ENCODE data around the gene ETV4. TPM values are rescaled to one million over a fixed set of nuclear protein-coding genes. Genes with fewer than 3 reads are reported as not detected.

ETV4 gene
- total and polyA plus RNA-seq, 2 of the 13 experiments (the other 11 are each of a cell fraction or from before 2014, with no cell fraction given): 128 to 330 TPM

DNA sequence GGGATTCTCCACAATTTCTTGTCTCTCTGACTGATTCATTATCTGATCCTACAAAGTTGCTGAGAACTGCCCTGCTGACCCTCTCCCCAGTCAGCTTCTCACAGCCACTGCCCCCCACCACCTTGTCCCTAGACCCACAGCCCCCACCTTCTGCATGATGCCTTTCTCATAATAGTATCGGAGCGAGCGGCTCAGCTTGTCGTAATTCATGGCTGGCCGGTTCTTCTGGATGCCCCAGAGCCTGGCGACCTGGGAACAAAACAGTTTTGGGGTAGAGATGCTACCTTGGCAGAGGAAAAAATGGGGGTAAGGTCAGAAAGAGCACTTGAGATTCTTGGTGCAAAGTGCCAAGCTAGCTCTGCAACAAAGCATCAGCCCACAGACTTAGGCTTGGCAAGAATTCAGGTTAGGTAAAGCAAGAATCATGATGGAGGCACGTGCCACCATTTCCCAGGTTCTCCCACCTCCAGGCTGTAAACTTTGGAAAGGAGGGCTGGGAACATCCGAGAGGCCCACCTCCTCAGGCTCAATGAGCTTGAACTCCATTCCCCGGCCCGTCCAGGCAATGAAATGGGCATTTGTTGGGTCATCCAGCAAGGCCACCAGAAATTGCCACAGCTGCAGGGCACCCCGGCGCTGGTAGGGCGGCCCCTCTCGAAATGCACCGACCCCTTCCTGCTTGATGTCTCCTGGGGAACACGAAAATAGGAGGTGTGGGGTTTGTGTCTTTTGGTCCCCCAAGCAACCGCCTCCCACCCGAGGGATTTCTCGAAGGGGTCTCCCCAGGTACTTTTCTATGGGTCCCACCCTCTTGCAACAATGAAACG lies 16.9 kb downstream of the ETV4 start (continued):
- TF ChIP-seq, protein P1, sequence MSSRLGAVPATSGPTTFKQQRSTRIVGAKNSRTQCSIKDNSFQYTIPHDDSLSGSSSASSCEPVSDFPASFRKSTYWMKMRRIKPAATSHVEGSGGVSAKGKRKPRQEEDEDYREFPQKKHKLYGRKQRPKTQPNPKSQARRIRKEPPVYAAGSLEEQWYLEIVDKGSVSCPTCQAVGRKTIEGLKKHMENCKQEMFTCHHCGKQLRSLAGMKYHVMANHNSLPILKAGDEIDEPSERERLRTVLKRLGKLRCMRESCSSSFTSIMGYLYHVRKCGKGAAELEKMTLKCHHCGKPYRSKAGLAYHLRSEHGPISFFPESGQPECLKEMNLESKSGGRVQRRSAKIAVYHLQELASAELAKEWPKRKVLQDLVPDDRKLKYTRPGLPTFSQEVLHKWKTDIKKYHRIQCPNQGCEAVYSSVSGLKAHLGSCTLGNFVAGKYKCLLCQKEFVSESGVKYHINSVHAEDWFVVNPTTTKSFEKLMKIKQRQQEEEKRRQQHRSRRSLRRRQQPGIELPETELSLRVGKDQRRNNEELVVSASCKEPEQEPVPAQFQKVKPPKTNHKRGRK (CRISPR knock-in tag; IDR thresholded peaks at IDR 0.05): no peak
- TF ChIP-seq, protein P2, sequence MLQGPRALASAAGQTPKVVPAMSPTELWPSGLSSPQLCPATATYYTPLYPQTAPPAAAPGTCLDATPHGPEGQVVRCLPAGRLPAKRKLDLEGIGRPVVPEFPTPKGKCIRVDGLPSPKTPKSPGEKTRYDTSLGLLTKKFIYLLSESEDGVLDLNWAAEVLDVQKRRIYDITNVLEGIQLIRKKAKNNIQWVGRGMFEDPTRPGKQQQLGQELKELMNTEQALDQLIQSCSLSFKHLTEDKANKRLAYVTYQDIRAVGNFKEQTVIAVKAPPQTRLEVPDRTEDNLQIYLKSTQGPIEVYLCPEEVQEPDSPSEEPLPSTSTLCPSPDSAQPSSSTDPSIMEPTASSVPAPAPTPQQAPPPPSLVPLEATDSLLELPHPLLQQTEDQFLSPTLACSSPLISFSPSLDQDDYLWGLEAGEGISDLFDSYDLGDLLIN (CRISPR knock-in tag; IDR thresholded peaks at IDR 0.05; ENCODE audit: borderline replicate concordance): 0 out of 2 replicates have a peak, but pooled peaks have one; percentile 13
- TF ChIP-seq ZC3H13 (CRISPR knock-in tag; IDR thresholded peaks at IDR 0.05): 0 out of 2 replicates have a peak, but pooled peaks have one; percentile 3
- 0 out of 2 replicates have a peak, but pooled peaks have one; percentile 63 for TF ChIP-seq ZBTB20 (CRISPR knock-in tag; IDR thresholded peaks at IDR 0.05; ENCODE audit: borderline replicate concordance, low read depth)
- no peak for TF ChIP-seq MED8 (CRISPR knock-in tag; IDR thresholded peaks at IDR 0.05; ENCODE audit: insufficient replicate concordance)
- no peak for TF ChIP-seq FOSL2 (CRISPR knock-in tag; IDR thresholded peaks at IDR 0.05)
- no peak for TF ChIP-seq ZNF660 (CRISPR knock-in tag; IDR thresholded peaks at IDR 0.05; ENCODE audit: borderline replicate concordance, low read depth)
- TF ChIP-seq, protein P3, sequence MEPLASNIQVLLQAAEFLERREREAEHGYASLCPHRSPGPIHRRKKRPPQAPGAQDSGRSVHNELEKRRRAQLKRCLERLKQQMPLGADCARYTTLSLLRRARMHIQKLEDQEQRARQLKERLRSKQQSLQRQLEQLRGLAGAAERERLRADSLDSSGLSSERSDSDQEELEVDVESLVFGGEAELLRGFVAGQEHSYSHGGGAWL (CRISPR knock-in tag; IDR thresholded peaks at IDR 0.05): no peak
- TF ChIP-seq, protein P4, sequence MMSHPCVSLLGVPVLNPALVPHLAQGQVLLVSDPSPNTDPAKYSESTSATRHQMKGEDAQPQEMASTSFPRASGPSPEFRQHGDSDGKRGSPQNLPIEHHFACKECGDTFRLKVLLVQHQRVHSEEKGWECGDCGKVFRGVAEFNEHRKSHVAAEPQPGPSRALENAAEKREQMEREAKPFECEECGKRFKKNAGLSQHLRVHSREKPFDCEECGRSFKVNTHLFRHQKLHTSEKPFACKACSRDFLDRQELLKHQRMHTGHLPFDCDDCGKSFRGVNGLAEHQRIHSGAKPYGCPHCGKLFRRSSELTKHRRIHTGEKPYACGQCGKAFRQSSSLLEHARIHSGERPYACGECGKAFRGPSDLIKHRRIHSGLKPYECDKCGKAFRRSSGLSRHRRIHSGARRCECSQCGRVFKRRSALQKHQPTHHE (CRISPR knock-in tag; IDR thresholded peaks at IDR 0.05; ENCODE audit: borderline replicate concordance): 0 out of 2 replicates have a peak, but pooled peaks have one; percentile 36
- TF ChIP-seq ZSCAN9 (CRISPR knock-in tag; IDR thresholded peaks at IDR 0.05; ENCODE audit: borderline replicate concordance): no peak
- TF ChIP-seq, protein P5, sequence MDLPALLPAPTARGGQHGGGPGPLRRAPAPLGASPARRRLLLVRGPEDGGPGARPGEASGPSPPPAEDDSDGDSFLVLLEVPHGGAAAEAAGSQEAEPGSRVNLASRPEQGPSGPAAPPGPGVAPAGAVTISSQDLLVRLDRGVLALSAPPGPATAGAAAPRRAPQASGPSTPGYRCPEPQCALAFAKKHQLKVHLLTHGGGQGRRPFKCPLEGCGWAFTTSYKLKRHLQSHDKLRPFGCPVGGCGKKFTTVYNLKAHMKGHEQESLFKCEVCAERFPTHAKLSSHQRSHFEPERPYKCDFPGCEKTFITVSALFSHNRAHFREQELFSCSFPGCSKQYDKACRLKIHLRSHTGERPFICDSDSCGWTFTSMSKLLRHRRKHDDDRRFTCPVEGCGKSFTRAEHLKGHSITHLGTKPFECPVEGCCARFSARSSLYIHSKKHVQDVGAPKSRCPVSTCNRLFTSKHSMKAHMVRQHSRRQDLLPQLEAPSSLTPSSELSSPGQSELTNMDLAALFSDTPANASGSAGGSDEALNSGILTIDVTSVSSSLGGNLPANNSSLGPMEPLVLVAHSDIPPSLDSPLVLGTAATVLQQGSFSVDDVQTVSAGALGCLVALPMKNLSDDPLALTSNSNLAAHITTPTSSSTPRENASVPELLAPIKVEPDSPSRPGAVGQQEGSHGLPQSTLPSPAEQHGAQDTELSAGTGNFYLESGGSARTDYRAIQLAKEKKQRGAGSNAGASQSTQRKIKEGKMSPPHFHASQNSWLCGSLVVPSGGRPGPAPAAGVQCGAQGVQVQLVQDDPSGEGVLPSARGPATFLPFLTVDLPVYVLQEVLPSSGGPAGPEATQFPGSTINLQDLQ (CRISPR knock-in tag; IDR thresholded peaks at IDR 0.05): no peak
- 0 out of 2 replicates have a peak, but pooled peaks have one; percentile 4 for TF ChIP-seq MTA1 (CRISPR knock-in tag; IDR thresholded peaks at IDR 0.05; ENCODE audit: borderline replicate concordance)
- no peak for TF ChIP-seq RFX1 (IDR thresholded peaks at IDR 0.05)
- TF ChIP-seq, protein P6, sequence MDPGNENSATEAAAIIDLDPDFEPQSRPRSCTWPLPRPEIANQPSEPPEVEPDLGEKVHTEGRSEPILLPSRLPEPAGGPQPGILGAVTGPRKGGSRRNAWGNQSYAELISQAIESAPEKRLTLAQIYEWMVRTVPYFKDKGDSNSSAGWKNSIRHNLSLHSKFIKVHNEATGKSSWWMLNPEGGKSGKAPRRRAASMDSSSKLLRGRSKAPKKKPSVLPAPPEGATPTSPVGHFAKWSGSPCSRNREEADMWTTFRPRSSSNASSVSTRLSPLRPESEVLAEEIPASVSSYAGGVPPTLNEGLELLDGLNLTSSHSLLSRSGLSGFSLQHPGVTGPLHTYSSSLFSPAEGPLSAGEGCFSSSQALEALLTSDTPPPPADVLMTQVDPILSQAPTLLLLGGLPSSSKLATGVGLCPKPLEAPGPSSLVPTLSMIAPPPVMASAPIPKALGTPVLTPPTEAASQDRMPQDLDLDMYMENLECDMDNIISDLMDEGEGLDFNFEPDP (CRISPR knock-in tag; conservative IDR thresholded peaks at IDR 0.05): 0 out of 2 replicates have a peak, but pooled peaks have one; percentile 66
- TF ChIP-seq RFXANK (CRISPR knock-in tag; IDR thresholded peaks at IDR 0.05): no peak
- TF ChIP-seq ZZZ3 (CRISPR knock-in tag; IDR thresholded peaks at IDR 0.05; ENCODE audit: borderline replicate concordance): no peak
- TF ChIP-seq NFIB (CRISPR knock-in tag; IDR thresholded peaks at IDR 0.05; ENCODE audit: borderline replicate concordance): no peak
- TF ChIP-seq ZNF550 (CRISPR knock-in tag; IDR thresholded peaks at IDR 0.05; ENCODE audit: borderline replicate concordance): 0 out of 2 replicates have a peak, but pooled peaks have one; percentile 1
- no peak for TF ChIP-seq ZFP90 (CRISPR knock-in tag; IDR thresholded peaks at IDR 0.05; ENCODE audit: borderline replicate concordance)
